SH-SY5Y (cell line): Measurements from ENCODE around the gene OR52A5.

Experiments used
- GATA2 ChIP-seq: IDR thresholded peaks from 2 replicates; pipeline ENCODE4 v1.6.1; 2011; ENCODE audit warnings: mild to moderate bottlenecking, low read depth, low read length
- GATA3 ChIP-seq: IDR thresholded peaks from 2 replicates; pipeline ENCODE4 v1.6.1; 2011; ENCODE audit warnings: low read depth, mild to moderate bottlenecking, low read length, moderate library complexity

OR52A5 gene

DNA sequence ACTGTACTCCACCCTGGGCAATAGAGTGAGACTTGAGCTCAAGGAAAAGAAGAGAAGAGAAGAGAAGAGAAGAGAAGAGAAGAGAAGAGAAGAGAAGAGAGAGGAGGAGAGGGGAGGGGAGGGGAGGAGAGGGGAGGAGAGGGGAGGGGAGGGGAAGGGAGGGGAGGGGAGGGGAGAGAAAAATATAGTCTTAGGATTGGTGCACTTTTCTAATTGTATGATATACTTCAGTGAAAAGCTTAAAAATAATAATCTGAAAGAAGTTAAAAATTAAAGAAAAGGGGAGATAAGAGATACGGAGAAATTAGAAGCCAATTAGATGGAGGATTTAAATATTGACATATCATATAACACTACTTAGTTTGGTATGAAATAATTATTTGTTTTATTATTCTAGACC, 19.3 kb downstream of the OR52A5 start:
- no peak for TF ChIP-seq GATA3
- TF ChIP-seq GATA2 = no peak

GRCh38 chr11:5117588-5117987, 20.6 kb downstream of the OR52A5 start:
- no peak for TF ChIP-seq GATA3
- TF ChIP-seq GATA2 = no peak

- TF ChIP-seq GATA2 (no peak), GATA3 (no peak)
Observed at GRCh38 chr11:5115339-5115738, 22.8 kb downstream of the OR52A5 start.

- TF ChIP-seq GATA2 (no peak), GATA3 (no peak)
Observed at GRCh38 chr11:5107285-5107684, 30.9 kb downstream of the OR52A5 start.

DNA sequence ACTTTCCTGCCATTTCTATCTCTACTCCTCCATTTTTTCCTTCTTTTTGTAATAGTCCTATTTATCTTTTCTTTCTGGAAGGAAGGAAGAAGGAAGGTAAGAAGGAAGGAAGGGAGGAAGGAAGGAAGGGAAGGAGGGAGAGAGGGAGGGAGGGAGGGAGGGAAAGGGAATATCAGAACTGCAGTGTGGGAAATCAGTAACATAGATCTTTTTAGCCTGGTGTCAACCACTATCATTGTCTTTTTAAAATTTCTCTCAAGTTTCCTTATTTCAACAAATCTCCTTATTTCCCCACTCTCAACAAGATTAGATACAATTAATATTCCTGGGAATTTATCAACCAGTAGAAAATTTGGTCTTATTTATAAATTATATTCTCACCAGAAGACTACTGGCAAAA, 35.1 kb downstream of the OR52A5 start:
- TF ChIP-seq GATA2 (no peak), GATA3 (no peak)

DNA sequence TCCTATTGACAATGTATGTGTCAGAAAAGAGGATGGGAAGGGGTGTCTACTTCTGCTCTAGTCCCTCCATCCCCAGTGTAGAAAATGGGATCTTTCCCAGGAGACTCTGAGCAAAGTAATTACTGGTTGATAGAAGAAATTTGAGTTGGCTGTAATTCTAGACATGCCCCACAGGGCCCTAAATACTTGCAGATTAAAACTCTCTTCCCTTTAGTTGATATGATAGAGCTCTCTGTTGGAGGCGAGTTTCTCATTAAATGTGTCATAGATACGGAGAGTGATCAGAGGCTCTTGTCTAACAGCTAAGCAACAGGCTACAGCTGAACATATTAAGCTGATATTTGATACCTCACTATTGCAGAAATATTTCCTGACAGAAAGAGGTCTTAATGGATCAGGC, 35.9 kb downstream of the OR52A5 start:
- TF ChIP-seq GATA3 (no peak), GATA2 (no peak)

DNA sequence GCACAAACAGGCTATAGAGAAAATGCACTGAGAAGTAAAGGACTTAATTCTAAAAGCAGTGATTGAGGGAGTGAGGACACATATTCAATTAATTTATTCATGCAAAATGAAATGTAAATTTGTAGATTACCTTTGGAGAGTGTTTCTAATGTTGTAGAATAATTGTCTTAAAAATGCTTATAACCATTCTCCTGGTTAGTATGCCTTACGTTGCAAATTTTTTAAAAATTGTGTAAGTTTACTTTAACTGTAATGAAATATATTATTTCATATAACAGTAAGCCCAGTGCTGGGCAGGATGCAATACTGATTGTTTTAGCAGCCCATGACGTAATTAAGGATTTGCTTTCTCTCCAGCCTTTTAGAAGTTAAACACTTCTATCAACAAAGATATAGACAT, 42.1 kb downstream of the OR52A5 start:
- TF ChIP-seq GATA2 = no peak
- no peak for TF ChIP-seq GATA3

DNA sequence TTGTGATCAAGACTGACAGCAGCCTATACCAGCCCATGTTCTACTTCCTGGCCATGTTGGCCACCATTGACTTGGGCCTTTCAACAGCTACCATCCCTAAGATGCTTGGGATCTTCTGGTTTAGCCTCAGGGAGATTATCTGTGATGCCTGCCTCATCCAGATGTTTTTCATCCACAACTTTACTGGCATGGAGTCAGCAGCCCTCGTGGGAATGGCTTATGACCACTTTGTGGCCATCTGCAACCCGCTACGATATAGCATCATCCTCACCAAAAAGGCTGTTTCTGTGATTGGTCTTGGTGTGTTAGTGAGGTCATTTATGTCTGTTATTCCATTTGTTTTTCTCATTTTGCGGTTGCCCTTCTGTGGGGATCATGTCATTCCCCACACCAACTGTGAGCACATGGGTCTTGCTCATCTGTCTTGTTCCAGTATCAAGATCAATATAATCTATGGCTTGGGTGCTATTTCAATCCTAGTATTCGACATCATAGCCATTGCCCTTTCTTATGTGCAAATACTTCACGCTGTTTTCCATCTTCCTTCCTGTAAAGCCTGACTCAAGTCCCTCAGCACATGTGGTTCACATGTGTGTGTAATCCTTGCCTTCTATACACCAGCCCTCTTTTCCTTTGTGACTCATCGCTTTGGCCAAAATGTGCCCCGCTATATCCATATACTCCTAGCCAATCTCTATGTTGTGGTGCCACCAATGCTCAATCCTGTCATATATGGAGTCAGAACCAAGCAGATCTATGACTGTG, 45.2 kb downstream of the OR52A5 start:
- TF ChIP-seq GATA3 (no peak), GATA2 (no peak)

GRCh38 chr11:5090668-5091067, 47.5 kb downstream of the OR52A5 start:
- TF ChIP-seq GATA3 (no peak), GATA2 (no peak)

GRCh38 chr11:5088556-5088955, 49.6 kb downstream of the OR52A5 start:
- TF ChIP-seq GATA3 (no peak), GATA2 (no peak)

DNA sequence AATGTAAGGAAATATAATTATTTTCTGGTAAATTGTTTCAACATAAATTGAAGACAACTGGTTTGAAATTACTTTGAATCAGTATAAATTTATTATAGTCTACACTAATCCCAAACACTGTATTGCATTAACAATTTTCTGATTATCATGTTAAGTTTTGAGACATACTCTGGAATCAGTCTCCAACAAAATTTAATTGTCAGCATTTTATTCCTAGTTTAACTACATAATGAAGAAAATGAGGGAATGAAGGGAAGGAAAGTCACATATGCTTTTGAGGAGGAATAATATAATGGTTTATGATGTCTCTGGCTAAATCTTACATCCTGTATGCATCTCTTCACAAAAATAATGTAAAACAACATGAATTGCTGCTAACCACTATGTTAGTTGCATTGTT, 54.6 kb downstream of the OR52A5 start:
- TF ChIP-seq GATA2 = no peak
- no peak for TF ChIP-seq GATA3

DNA sequence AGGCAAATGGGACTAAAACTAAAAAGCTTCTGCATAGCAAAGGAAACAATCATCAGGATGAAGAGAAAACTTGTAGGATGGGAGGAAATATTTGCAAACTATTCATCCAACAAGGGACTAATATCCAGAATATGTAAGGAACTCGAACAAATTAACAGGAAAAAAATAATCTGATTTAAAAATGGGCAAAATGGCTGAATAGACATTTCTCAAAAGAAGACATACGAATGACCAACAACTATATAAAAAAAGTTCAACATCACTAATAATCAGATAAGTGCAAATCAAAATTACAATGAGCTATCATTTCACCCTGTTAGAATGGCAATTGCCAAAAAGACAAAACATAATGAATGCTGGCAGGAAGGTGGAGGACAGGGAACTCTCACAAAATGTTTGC, 56.8 kb downstream of the OR52A5 start:
- TF ChIP-seq GATA3 (no peak), GATA2 (no peak)
